Activated CD8-positive, alpha-beta T cell treated with anti-CD3 and anti-CD28 coated beads for 36 hours (primary cell): ENCODE measurements around the gene TBC1D8. TPM values are rescaled to one million over a fixed set of nuclear protein-coding genes. Genes with fewer than 3 reads are reported as not detected.
A peak's percentile ranks its signal among the peaks of the same experiment; 100 is the strongest.

Source experiments
- ATAC-seq: fragments of 200-7000 bp; cut with Tn5 transposase; one replicate; pipeline ENCODE4 v1.10.0; 2021; ENCODE audit warnings: mild to moderate bottlenecking, moderate library complexity
- CTCF ChIA-PET: fragments of 350-600 bp; sonication (Branson Sonifier 250); formaldehyde crosslinking; loops from one replicate; lab custom pipeline; 2021; ENCODE audit warnings: antibody characterized with exemption; lab: Charles Lee
- POLR2A ChIA-PET: fragments of 350-600 bp; sonication (Branson Sonifier 250); formaldehyde crosslinking; loops from one replicate; lab custom pipeline; 2021; ENCODE audit warnings: antibody characterized with exemption; lab: Charles Lee
- DNase-seq: peaks from one replicate; pipeline ENCODE4 v3.0.0-alpha.2; 2020
- H3K27ac Mint-ChIP-seq: one replicate; pipeline ENCODE4 v1.8.0; 2021; ENCODE audit warnings: mild to moderate bottlenecking, mixed read lengths
- H3K27me3 Mint-ChIP-seq: one replicate; pipeline ENCODE4 v1.8.0; 2021; ENCODE audit warnings: mixed read lengths
- H3K36me3 Mint-ChIP-seq: one replicate; pipeline ENCODE4 v1.8.0; 2021; ENCODE audit warnings: low read depth, mixed read lengths
- H3K4me1 Mint-ChIP-seq: one replicate; pipeline ENCODE4 v1.8.0; 2021; ENCODE audit warnings: low read depth, mixed read lengths
- H3K4me3 Mint-ChIP-seq: one replicate; pipeline ENCODE4 v1.8.0; 2021; ENCODE audit warnings: mild to moderate bottlenecking, moderate library complexity, mixed read lengths
- H3K9me3 Mint-ChIP-seq: one replicate; pipeline ENCODE4 v1.8.0; 2021; ENCODE audit warnings: mixed read lengths
- intact Hi-C: fragments of 100-400 bp; cut with micrococcal nuclease; formaldehyde crosslinking; loops from one replicate; pipeline ENCODE4 v1.10.0; 2022
- total RNA-seq, 2 experiments: library from RNA; stranded (reverse); gene quantifications; one replicate each; pipeline ENCODE4 v1.2.3, GENCODE V29; 2021
- TF ChIP-seq, protein P1 (sequence below): fragments of 200-600 bp; IDR thresholded peaks from one replicate; pipeline ENCODE4 v1.8.0; 2022; ENCODE audit warnings: antibody characterized with exemption, mild to moderate bottlenecking

Gene TBC1D8
- total RNA-seq = 1 to 10 TPM; 3.2 to 3.3 TPM

DNA sequence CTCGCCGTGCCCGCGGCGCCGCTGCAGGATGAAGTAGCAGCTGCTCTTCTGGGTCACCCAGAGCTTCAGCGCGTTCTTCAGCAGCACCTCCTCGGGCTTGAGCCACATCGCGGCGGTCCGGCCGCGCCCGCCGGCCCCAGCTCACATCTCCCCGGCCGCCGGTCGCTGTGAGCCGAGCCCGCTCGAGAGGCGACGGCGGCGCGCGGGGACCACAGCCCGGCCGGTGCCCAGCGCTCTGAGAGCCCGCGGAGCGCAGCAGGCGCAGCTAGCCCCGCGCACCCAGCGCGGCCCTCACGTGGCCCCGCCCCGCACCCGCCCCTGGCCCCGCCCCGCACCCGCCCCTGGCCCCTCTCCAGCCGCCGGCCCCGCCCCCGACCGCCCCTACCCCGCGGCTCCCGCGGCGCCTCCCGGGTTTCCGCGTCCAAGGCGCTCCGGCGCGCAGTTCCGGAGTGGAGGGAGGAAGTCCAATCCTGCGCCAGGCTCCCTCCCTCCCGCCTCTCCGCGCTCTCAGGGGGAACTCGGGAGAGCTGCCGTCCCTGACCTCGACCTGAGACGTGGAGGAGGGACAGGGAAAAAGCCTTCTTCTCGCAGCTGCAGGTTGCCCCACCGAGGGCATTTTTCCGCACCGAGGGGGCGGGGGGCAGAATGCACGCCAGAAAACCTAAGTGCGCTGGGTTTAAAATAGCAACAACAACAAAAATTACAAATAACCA, at the start of gene TBC1D8:
Gene TBC1D8, minus strand, starts transcription at position 237 of the 713 bp plus-strand sequence. Its CDS starts 129 bp downstream, at position 108.
- peak within 1 kb of the TSS; percentile 72 for H3K4me3 Mint-ChIP-seq
- ATAC-seq (peak; percentile 92), DNase-seq (peak; percentile 56)
- peaks cover 27% of the 10 kb centered on the region for H3K27me3 Mint-ChIP-seq
- ChIA-PET POLR2A (interaction anchor here (1.1 kb wide), 1 partner anchor 147 kb away, joined by 3 read pairs; no protein-coding TSS in a partner anchor), CTCF (interaction anchor here (0.9 to 5.4 kb wide), 10 partner anchors 9 to 138 kb away, joined by 3 to 29 read pairs (median 3); no protein-coding TSS in a partner anchor)
- H3K4me1 Mint-ChIP-seq = peaks cover 14% of the 10 kb centered on the region
- TF ChIP-seq, protein P1, sequence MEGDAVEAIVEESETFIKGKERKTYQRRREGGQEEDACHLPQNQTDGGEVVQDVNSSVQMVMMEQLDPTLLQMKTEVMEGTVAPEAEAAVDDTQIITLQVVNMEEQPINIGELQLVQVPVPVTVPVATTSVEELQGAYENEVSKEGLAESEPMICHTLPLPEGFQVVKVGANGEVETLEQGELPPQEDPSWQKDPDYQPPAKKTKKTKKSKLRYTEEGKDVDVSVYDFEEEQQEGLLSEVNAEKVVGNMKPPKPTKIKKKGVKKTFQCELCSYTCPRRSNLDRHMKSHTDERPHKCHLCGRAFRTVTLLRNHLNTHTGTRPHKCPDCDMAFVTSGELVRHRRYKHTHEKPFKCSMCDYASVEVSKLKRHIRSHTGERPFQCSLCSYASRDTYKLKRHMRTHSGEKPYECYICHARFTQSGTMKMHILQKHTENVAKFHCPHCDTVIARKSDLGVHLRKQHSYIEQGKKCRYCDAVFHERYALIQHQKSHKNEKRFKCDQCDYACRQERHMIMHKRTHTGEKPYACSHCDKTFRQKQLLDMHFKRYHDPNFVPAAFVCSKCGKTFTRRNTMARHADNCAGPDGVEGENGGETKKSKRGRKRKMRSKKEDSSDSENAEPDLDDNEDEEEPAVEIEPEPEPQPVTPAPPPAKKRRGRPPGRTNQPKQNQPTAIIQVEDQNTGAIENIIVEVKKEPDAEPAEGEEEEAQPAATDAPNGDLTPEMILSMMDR = no peak
- intact Hi-C loops = no loop called here
- H3K36me3 Mint-ChIP-seq = no peaks in the 10 kb centered on the region
- H3K27ac Mint-ChIP-seq = no peak within 1 kb of the TSS
- no peaks in the 10 kb centered on the region for H3K9me3 Mint-ChIP-seq

DNA sequence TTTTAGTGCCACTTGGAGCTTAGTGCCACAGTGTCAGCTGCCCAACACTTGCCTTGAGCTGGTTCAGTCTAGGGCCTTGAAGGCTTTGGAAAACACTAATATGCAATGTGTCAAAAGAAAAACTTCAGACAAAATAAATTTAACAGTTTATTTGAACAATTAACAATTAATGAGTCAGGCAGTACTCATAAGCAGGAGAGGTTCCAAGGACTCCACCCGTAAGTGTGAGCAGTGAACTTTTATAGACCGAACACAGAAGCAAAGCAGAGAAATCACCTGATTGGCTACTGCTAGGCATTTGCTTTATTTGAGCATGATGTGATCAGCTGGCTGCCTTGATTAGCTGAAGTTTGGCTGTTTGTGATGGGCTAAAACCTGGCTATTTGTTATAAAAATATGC, 49.5 kb upstream of the TBC1D8 start:
- CTCF ChIA-PET = interaction anchor here (6.2 to 7.9 kb wide), 2 partner anchors 11 to 165 kb away, joined by 46 to 80 read pairs; no protein-coding TSS in a partner anchor
- TF ChIP-seq, protein P1 = no peak
- no peaks in the 10 kb centered on the region for H3K9me3 Mint-ChIP-seq
- ATAC-seq = no peak
- no peaks in the 10 kb centered on the region for H3K4me1 Mint-ChIP-seq
- no peak overlapping the region for H3K27ac Mint-ChIP-seq
- no peaks in the 10 kb centered on the region for H3K36me3 Mint-ChIP-seq
- H3K27me3 Mint-ChIP-seq = no peaks in the 10 kb centered on the region
- DNase-seq = no peak
- POLR2A ChIA-PET = no interaction called here
- H3K4me3 Mint-ChIP-seq = no peak overlapping the region
- intact Hi-C loops = loop anchor here (10.0 kb wide), 1 partner anchor 166 kb away; no protein-coding TSS in a partner anchor

DNA sequence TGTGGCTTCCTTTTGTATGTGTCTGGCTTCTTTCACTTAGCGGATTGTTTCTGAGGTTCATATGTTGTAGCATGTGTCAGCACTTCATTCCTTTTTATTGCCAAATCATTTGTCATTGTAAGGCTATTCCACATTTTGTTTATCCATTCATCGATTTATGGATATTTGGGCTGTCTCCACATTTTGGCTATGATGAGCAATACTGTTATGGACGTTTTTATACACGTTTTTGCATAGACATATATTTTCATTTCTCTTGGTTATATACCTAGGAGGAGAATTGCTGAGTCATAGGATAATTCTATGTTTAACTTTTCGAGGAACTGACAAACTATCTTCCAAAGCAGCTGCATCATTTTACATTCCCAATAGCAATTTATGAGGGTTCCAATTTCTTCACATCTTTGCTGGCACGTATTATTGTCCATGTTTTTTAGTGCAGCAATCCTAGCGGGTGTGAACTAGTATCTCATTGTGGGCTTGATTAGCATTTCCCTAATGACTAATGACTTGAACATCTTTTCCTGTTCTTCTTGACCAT, 48.1 kb upstream of the TBC1D8 start:
- CTCF ChIA-PET = no interaction called here
- Mint-ChIP-seq H3K4me3 (no peak overlapping the region), H3K4me1 (no peaks in the 10 kb centered on the region), H3K27me3 (no peaks in the 10 kb centered on the region), H3K27ac (no peak overlapping the region), H3K9me3 (no peaks in the 10 kb centered on the region), H3K36me3 (no peaks in the 10 kb centered on the region)
- intact Hi-C loops = no loop called here
- TF ChIP-seq, protein P1 = no peak
- POLR2A ChIA-PET = no interaction called here
- DNase-seq (no peak), ATAC-seq (no peak)

DNA sequence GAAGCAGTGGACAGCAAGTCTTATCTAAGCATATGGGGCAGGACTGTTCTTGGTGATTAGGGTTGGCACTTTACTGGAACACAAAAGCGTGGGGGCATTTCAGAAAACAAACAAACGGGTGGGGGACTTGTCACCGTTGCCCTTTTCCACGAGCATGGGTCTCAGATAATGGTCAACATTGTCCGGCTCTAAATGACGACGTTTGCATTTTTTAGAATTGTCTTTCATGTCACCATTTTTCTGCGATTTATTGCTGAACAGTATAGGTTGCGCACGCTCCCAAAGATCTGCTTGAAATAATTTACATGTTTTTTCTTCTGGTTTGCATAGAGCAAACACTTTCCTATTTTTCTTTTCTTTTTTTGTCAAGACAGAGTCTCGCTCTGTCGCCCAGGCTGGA, 46.6 kb upstream of the TBC1D8 start:
- H3K27me3 Mint-ChIP-seq = no peaks in the 10 kb centered on the region
- DNase-seq (no peak), ATAC-seq (no peak)
- H3K9me3 Mint-ChIP-seq = no peaks in the 10 kb centered on the region
- no peak overlapping the region for H3K4me3 Mint-ChIP-seq
- TF ChIP-seq, protein P1 = no peak
- H3K36me3 Mint-ChIP-seq = no peaks in the 10 kb centered on the region
- H3K4me1 Mint-ChIP-seq = no peaks in the 10 kb centered on the region
- no peak overlapping the region for H3K27ac Mint-ChIP-seq
- ChIA-PET POLR2A (no interaction called here), CTCF (interaction anchor here (1.0 to 2.7 kb wide), 4 partner anchors 8 to 161 kb away, joined by 3 to 21 read pairs (median 4); no protein-coding TSS in a partner anchor)
- intact Hi-C loops = no loop called here
